ENCODE results near the gene WDFY4.

GRCh38 chr10:48881937-48882336 lies 197.3 kb downstream of the WDFY4 start:
- no peak for TF ChIP-seq CTCF (IDR thresholded peaks at IDR 0.05)
- TF ChIP-seq POLR2A (IDR thresholded peaks at IDR 0.05), result no peak
- TF ChIP-seq EP300 (IDR thresholded peaks at IDR 0.05; ENCODE audit: low read depth), result no peak
- TF ChIP-seq POLR2AphosphoS5 (IDR thresholded peaks at IDR 0.05), result no peak
